ENCODE measurements around the gene SLC2A10. TPM values are rescaled to one million over a fixed set of nuclear protein-coding genes. Genes with fewer than 3 reads are reported as not detected.

Gene SLC2A10
- total and polyA plus RNA-seq, 7 experiments from 2014 or later, result 0.05 to 0.17 TPM; not detected in 5

DNA sequence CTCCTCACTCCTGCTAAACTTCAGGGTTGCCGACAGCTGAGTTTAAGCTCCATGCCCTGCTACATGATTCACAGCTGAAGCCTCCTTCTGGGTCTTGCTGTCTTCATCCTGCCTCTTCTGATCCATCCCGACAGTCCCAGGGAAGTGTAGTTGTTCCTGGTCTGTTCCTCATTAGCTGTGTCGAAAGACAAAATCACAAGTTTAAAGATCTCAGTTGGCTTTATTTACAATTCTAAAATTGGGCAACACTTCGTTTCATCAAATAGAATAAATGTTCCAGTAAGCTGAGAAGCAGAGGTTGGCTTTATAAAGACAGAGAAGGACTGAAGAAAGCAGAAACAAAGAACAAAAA is 4.1 kb upstream of the SLC2A10 start:
- Histone ChIP-seq H3K27ac (ENCODE audit: low read depth, low read length) (no peak overlapping the region), H3K4me1 (ENCODE audit: control insufficient read depth in 2 of 2, insufficient read depth in 2 of 2, low read length in 2 of 2) (peaks cover 0 to 4% of the 10 kb centered on the region in 2 donors), H3K27me3 (ENCODE audit: control insufficient read depth in 2 of 2, insufficient read depth in 2 of 2, low read length in 2 of 2) (peaks cover 3 to 6% of the 10 kb centered on the region in 2 donors), H3K9me3 (ENCODE audit: control insufficient read depth in 2 of 3, low read length in 3 of 3) (peaks cover 0 to 10% (median 0%) of the 10 kb centered on the region in 3 experiments), H3K4me3 (ENCODE audit: low read length) (no peak overlapping the region), H3K36me3 (ENCODE audit: control insufficient read depth in 2 of 3, insufficient read depth in 3 of 3, low read length in 3 of 3) (no peaks in the 10 kb centered on the region)
- Mint-ChIP-seq H3K4me1 (peaks cover 8 to 12% (median 10%) of the 10 kb centered on the region in 7 donors), H3K27me3 (peaks cover 36 to 61% (median 58%) of the 10 kb centered on the region in 5 donors), H3K36me3 (peaks cover 0 to 9% (median 0%) of the 10 kb centered on the region in 5 donors), H3K9me3 (peaks cover 0 to 21% (median 10%) of the 10 kb centered on the region in 11 donors), H3K27ac (no peak overlapping the region), H3K4me3 (no peak overlapping the region)
- CTCF ChIA-PET, result no interaction called here
- POLR2A ChIA-PET, result no interaction called here
- no peak for ATAC-seq
- DNase-seq, result no peak
- intact Hi-C loops (cut with micrococcal nuclease), result no loop called here

GRCh38 chr20:46706242-46706641 is 3.2 kb upstream of the SLC2A10 start:
- peaks cover 0 to 21% (median 11%) of the 10 kb centered on the region in 11 donors for H3K9me3 Mint-ChIP-seq
- intact Hi-C loops (cut with micrococcal nuclease), result no loop called here
- DNase-seq (no peak), ATAC-seq (no peak)
- Histone ChIP-seq H3K4me3 (ENCODE audit: low read length) (no peak overlapping the region), H3K36me3 (ENCODE audit: control insufficient read depth in 2 of 3, insufficient read depth in 3 of 3, low read length in 3 of 3) (no peaks in the 10 kb centered on the region), H3K27ac (ENCODE audit: low read depth, low read length) (no peak overlapping the region), H3K9me3 (ENCODE audit: control insufficient read depth in 2 of 3, low read length in 3 of 3) (peaks cover 0 to 10% (median 0%) of the 10 kb centered on the region in 3 experiments), H3K4me1 (ENCODE audit: control insufficient read depth in 2 of 2, insufficient read depth in 2 of 2, low read length in 2 of 2) (peaks cover 0 to 4% of the 10 kb centered on the region in 2 donors), H3K27me3 (ENCODE audit: control insufficient read depth in 2 of 2, insufficient read depth in 2 of 2, low read length in 2 of 2) (peaks cover 3 to 7% of the 10 kb centered on the region in 2 donors)
- POLR2A ChIA-PET, result no interaction called here
- H3K4me1 Mint-ChIP-seq, result peaks cover 8 to 15% (median 12%) of the 10 kb centered on the region in 7 donors
- no peak overlapping the region for H3K27ac Mint-ChIP-seq
- H3K4me3 Mint-ChIP-seq, result no peak overlapping the region
- CTCF ChIA-PET, result no interaction called here
- H3K36me3 Mint-ChIP-seq, result peaks cover 0 to 9% (median 0%) of the 10 kb centered on the region in 5 donors
- peaks cover 36 to 61% (median 59%) of the 10 kb centered on the region in 5 donors for H3K27me3 Mint-ChIP-seq

DNA sequence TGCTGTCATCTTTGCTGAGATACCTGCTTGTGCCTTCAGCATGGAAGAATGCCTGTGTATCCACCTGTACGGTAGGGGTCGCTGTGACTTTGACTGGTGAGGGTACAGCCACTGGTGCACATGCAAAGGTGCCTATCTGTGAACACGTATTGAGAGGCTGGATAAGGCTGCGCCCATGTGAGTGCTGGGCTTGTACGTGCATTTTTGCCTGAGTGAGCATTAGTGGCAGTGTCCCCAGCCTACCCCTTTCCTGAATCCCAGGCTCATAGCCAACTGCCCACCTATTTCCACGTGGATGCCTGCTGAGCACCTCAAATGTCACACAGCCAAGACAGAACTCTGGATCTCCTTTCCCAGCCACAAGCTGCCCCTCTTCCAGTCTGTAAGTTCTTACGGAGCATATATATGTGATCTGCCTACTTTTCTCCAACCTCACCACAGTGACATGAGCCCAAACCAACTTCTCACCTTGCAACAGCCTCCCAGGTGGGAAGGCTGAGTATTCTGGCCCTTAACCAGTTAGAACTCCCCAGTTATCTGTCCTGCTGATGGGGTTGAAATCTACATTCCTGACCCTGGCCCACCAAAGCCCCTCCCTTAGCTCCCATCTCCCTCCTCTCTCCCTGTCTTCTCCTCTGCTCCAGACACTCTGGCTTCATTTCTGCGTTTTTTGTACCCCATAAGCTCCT is 1.1 kb upstream of the SLC2A10 start:
- peaks cover 8 to 15% (median 12%) of the 10 kb centered on the region in 7 donors for H3K4me1 Mint-ChIP-seq
- no peak overlapping the region for H3K27ac Mint-ChIP-seq
- no peak overlapping the region for H3K4me3 ChIP-seq (ENCODE audit: low read length)
- H3K27me3 ChIP-seq (ENCODE audit: control insufficient read depth in 2 of 2, insufficient read depth in 2 of 2, low read length in 2 of 2), result peaks cover 3 to 7% of the 10 kb centered on the region in 2 donors
- H3K4me1 ChIP-seq (ENCODE audit: control insufficient read depth in 2 of 2, insufficient read depth in 2 of 2, low read length in 2 of 2), result peaks cover 0 to 4% of the 10 kb centered on the region in 2 donors
- intact Hi-C loops (cut with micrococcal nuclease), result no loop called here
- H3K36me3 Mint-ChIP-seq, result peaks cover 0 to 9% (median 3%) of the 10 kb centered on the region in 5 donors
- no peak overlapping the region for H3K27ac ChIP-seq (ENCODE audit: low read depth, low read length)
- DNase-seq (no peak), ATAC-seq (no peak)
- H3K4me3 Mint-ChIP-seq, result peak overlapping the region in 5 of 10 donors; percentile 1 to 83 (median 66)
- peaks cover 52 to 72% (median 64%) of the 10 kb centered on the region in 5 donors for H3K27me3 Mint-ChIP-seq
- no peaks in the 10 kb centered on the region for H3K36me3 ChIP-seq (ENCODE audit: control insufficient read depth in 2 of 3, insufficient read depth in 3 of 3, low read length in 3 of 3)
- peaks cover 0 to 10% (median 0%) of the 10 kb centered on the region in 3 experiments for H3K9me3 ChIP-seq (ENCODE audit: control insufficient read depth in 2 of 3, low read length in 3 of 3)
- ChIA-PET CTCF (no interaction called here), POLR2A (no interaction called here)
- H3K9me3 Mint-ChIP-seq, result peaks cover 0 to 21% (median 11%) of the 10 kb centered on the region in 11 donors

DNA sequence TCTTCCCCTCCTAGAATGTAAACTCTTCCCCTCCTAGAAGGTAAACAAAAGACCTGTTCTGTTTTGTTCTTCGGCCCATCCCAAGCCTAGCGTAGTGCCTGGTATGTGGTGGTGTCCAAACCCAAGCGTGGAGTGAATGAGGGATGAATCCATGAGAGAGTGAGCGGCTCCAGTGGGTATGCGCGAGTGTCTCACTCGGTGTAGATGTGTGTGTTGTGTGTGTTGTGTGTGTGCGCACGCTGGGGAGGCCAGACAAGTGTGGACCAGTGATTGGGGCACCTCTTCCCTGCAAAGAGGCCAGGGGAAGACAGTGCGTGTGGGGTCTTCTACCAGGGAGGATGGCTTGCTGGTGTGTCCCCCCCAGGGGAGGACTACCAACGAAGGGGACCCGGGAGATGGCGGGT is 392 bp upstream of the SLC2A10 start:
- Mint-ChIP-seq H3K27ac (no peak overlapping the region), H3K9me3 (peaks cover 0 to 17% (median 11%) of the 10 kb centered on the region in 11 donors), H3K4me3 (peak overlapping the region; percentile 26 to 83 (median 60)), H3K4me1 (peaks cover 8 to 15% (median 12%) of the 10 kb centered on the region in 7 donors), H3K27me3 (peaks cover 54 to 72% (median 67%) of the 10 kb centered on the region in 5 donors), H3K36me3 (peaks cover 0 to 9% (median 3%) of the 10 kb centered on the region in 5 donors)
- Histone ChIP-seq H3K9me3 (ENCODE audit: control insufficient read depth in 2 of 3, low read length in 3 of 3) (peaks cover 0 to 10% (median 0%) of the 10 kb centered on the region in 3 experiments), H3K27me3 (ENCODE audit: control insufficient read depth in 2 of 2, insufficient read depth in 2 of 2, low read length in 2 of 2) (peaks cover 3 to 7% of the 10 kb centered on the region in 2 donors), H3K36me3 (ENCODE audit: control insufficient read depth in 2 of 3, insufficient read depth in 3 of 3, low read length in 3 of 3) (no peaks in the 10 kb centered on the region), H3K4me3 (ENCODE audit: low read length) (no peak overlapping the region), H3K4me1 (ENCODE audit: control insufficient read depth in 2 of 2, insufficient read depth in 2 of 2, low read length in 2 of 2) (peaks cover 0 to 4% of the 10 kb centered on the region in 2 donors), H3K27ac (ENCODE audit: low read depth, low read length) (no peak overlapping the region)
- ChIA-PET POLR2A (no interaction called here), CTCF (no interaction called here)
- intact Hi-C loops (cut with micrococcal nuclease), result no loop called here
- DNase-seq (no peak), ATAC-seq (no peak)

- H3K27ac ChIP-seq (ENCODE audit: low read depth, low read length), result no peak overlapping the region
- H3K4me1 ChIP-seq (ENCODE audit: control insufficient read depth in 2 of 2, insufficient read depth in 2 of 2, low read length in 2 of 2), result peaks cover 0 to 4% of the 10 kb centered on the region in 2 donors
- intact Hi-C loops (cut with micrococcal nuclease), result no loop called here
- peak overlapping the region; percentile 33 for H3K4me3 ChIP-seq (ENCODE audit: low read length)
- H3K36me3 Mint-ChIP-seq, result peaks cover 0 to 9% (median 3%) of the 10 kb centered on the region in 5 donors
- peak overlapping the region; percentile 26 to 80 (median 70) for H3K4me3 Mint-ChIP-seq
- peaks cover 0 to 16% (median 8%) of the 10 kb centered on the region in 11 donors for H3K9me3 Mint-ChIP-seq
- peak overlapping the region in 1 of 9 donors; percentile 10 for H3K27ac Mint-ChIP-seq
- peaks cover 0 to 10% (median 0%) of the 10 kb centered on the region in 3 experiments for H3K9me3 ChIP-seq (ENCODE audit: control insufficient read depth in 2 of 3, low read length in 3 of 3)
- H3K4me1 Mint-ChIP-seq, result peaks cover 8 to 15% (median 12%) of the 10 kb centered on the region in 7 donors
- ChIA-PET CTCF (no interaction called here), POLR2A (no interaction called here)
- H3K27me3 ChIP-seq (ENCODE audit: control insufficient read depth in 2 of 2, insufficient read depth in 2 of 2, low read length in 2 of 2), result peaks cover 3 to 7% of the 10 kb centered on the region in 2 donors
- ATAC-seq (no peak), DNase-seq (no peak)
- no peaks in the 10 kb centered on the region for H3K36me3 ChIP-seq (ENCODE audit: control insufficient read depth in 2 of 3, insufficient read depth in 3 of 3, low read length in 3 of 3)
- H3K27me3 Mint-ChIP-seq, result peaks cover 59 to 73% (median 65%) of the 10 kb centered on the region in 5 donors
These were observed 884 bp downstream of the SLC2A10 start for GRCh38 chr20:46710153-46710913.

DNA sequence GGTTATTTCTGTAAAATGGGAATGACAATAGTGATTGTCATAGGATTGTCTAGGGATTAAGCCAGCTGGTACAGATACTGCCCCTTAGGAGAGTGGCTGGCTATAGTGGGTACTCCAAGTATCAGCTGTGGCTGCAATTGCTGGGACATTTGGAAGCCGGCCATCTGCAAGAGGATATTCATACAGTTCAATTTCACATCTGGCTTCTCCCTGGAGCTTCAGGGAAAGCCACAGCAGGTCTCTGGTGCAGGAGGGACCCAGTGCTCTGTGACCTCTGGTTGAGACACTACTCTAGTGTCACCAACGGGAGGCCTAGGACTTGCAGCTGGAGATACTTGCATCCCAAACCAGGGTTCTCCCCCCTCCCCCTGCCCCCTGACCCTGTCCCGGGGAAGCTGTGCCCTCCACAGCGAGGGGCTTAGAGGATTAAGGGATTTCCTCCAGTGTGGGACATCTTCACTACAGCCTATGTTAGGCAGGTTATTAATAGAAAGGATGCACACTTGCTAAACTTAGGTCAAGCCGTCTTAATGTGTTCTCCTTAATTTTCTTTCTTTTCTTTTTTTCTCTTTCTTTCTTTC is 2.7 kb downstream of the SLC2A10 start:
- Mint-ChIP-seq H3K36me3 (peaks cover 0 to 4% (median 0%) of the 10 kb centered on the region in 5 donors), H3K4me3 (no peak overlapping the region), H3K9me3 (peaks cover 0 to 4% (median 0%) of the 10 kb centered on the region in 11 donors), H3K27ac (no peak overlapping the region), H3K27me3 (peaks cover 44 to 65% (median 63%) of the 10 kb centered on the region in 5 donors), H3K4me1 (peaks cover 8 to 15% (median 12%) of the 10 kb centered on the region in 7 donors)
- POLR2A ChIA-PET, result no interaction called here
- peaks cover 3 to 7% of the 10 kb centered on the region in 2 donors for H3K27me3 ChIP-seq (ENCODE audit: control insufficient read depth in 2 of 2, insufficient read depth in 2 of 2, low read length in 2 of 2)
- DNase-seq, result no peak
- intact Hi-C loops (cut with micrococcal nuclease), result no loop called here
- ATAC-seq, result no peak
- no peak overlapping the region for H3K4me3 ChIP-seq (ENCODE audit: low read length)
- peaks cover 0 to under 1% (median 0%) of the 10 kb centered on the region in 3 experiments for H3K9me3 ChIP-seq (ENCODE audit: control insufficient read depth in 2 of 3, low read length in 3 of 3)
- peaks cover 0 to 4% of the 10 kb centered on the region in 2 donors for H3K4me1 ChIP-seq (ENCODE audit: control insufficient read depth in 2 of 2, insufficient read depth in 2 of 2, low read length in 2 of 2)
- no peaks in the 10 kb centered on the region for H3K36me3 ChIP-seq (ENCODE audit: control insufficient read depth in 2 of 3, insufficient read depth in 3 of 3, low read length in 3 of 3)
- CTCF ChIA-PET, result no interaction called here
- H3K27ac ChIP-seq (ENCODE audit: low read depth, low read length), result no peak overlapping the region

Measured in naive thymus-derived CD4-positive, alpha-beta T cell (primary cell).